NCI-H1105 (cell line): ENCODE measurements around the gene ARL14EPL.
"Not testable (repeated sequence)": the region's sequence is repeated elsewhere in the genome, so short reads cannot be mapped to it uniquely, and the experiment has no call there.

Experiments used
- DNase-seq: peaks from one replicate; lab custom pipeline; 2025; lab: John Stamatoyannopoulos, UW

ARL14EPL gene

GRCh38 chr5:116046823-116047222, 14.6 kb downstream of the ARL14EPL start:
- DNase-seq: no peak

- no peak for DNase-seq
These were observed 26.2 kb downstream of the ARL14EPL start for GRCh38 chr5:116058346-116058936.

GRCh38 chr5:116062352-116062751, 30.1 kb downstream of the ARL14EPL start:
- no peak for DNase-seq

DNA sequence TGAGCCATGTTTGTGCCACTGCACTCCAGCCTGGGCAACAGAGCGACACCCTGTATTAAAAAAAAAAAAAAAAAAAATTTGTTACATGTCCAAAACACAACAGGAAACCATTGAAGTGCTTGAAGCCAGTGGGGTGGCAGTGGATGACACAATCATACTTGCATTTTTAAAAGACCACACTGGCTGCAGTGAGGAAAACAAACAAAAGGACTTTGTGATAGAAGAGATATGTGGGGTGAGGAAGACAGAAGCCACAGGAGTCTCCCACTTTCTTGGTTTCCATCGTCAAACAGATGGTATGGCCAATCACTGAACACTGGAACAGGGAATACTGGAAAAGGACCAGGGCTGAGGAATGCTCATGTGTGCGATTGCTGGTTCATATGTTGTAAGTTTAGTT, 31.7 kb downstream of the ARL14EPL start:
- no peak for DNase-seq

DNA sequence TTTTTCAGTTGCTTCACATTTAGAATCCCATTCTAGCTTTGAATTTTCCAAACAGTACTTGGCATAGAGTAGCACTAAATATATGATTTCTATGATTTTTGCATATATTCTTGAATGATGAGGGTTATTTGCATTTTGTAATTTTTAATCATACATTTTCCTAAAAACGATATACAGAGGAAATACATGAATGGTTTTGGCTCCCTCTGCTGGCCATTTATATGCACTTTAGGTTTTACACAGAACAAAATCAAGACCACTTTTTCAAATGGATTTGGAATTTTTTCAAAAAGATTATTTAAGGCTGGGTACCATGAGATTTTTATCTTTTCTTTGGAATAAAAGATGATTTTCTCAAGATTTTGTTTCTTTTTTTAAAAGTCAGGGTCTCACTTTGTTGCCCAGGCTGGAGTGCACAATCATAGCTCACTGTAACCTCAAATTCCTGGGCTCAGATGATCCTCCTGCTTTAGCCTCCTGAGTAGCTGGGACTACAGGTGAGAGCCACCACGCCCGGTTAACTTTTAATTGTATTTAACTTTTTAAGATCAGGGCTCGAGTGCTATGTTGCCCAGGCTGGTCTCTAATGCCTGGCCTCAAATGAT, 35.9 kb downstream of the ARL14EPL start:
- peak; percentile 4 for DNase-seq

GRCh38 chr5:116071211-116071610, 38.9 kb downstream of the ARL14EPL start:
- DNase-seq: no peak

DNA sequence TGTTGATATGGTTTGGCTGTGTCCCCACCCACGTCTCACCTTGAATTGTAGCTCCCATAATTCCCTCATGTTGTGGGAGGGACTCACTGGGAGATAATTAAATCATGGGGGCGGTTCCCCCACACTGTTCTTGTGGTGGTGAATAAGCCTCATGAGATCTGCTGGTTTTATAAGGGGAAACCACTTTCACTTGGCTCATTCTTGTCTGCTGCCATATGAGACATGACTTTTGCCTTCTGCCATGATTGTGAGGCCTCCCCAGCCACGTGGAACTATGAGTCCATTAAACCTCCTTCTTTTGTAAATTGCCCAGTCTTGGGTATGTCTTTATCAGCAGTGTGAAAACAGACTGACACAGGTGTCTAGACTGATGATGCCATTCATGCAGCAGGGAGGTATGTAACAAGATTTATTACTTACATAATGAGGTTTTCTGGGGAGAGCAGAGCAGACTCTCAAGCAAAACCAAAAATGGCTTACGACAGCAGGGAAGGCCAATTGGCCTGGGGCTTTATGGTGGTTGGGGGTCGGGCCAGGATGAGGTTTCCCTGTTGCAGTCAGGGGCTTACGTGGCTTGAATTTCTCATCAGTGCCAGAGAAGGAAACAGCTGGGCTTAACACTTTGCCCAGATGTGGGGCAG, 43.0 kb downstream of the ARL14EPL start:
- DNase-seq: no peak

GRCh38 chr5:116076496-116076895, 44.2 kb downstream of the ARL14EPL start:
- DNase-seq: no peak

DNA sequence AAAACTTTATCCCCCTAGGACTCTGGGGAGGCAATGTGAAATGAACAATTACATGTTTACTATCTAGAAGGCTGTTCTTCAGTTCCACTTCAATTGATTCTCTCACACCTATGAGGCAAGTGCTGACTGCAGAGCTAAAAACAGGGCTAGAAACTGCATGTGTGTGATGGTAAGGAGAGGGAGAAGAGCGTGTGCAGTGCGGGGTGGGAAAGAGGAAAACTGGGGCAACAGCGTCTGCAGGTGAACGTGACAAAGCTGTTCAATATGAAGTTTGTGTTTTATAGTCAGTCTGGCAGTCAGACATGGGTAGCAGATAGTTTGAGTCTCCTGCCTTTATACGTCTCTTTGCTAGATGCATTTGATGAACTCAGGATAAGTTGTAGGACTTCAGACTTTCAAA, 45.9 kb downstream of the ARL14EPL start:
- DNase-seq: no peak

- peak; percentile 26 for DNase-seq
These were observed 52.0 kb downstream of the ARL14EPL start for GRCh38 chr5:116084287-116084691.

DNA sequence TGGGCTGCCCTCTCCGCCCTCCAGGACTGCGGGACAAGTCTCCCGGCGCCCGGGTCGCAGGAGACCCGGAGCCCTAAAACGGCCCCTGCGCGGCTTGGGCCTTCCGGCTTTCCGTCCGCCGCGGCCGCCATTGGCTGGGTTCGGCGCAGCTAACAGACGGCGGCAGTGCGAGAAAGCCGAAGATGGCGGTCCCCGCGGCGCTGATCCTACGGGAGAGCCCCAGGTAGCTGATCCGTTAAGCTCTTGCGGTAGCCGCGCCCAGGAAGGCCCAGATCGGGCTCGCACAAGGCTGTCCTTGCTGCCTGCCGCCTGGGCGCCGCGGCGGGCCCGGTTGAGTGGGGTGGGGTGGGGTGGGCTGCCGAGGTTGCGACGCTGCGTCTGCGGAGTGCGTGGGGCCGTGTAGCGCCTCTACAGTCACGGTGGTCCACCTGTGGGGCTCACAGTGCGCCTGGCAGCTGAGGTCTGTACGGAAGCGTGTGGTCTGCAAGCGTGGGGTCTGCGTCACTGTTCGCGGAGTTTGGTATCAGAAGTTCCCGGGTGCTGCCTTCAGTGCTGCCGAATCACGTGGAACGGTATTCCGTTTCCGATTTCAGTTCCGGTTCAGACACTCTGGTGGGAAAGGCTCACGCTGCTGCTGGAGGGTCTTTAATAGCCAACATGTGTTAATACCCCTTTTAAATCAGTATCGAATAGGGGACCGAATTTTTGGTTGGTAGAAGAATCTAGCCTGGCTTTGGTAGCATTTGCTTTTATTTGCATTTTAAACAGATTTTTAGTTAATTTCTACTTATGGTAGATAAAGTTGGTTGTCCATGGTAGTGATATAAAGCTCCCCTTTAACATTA, 52.8 kb downstream of the ARL14EPL start, which contains the start of gene COMMD10:
TSS of gene COMMD10 (plus strand) at position 155 of the 845 bp plus-strand sequence.
- DNase-seq: peak; percentile 53

DNA sequence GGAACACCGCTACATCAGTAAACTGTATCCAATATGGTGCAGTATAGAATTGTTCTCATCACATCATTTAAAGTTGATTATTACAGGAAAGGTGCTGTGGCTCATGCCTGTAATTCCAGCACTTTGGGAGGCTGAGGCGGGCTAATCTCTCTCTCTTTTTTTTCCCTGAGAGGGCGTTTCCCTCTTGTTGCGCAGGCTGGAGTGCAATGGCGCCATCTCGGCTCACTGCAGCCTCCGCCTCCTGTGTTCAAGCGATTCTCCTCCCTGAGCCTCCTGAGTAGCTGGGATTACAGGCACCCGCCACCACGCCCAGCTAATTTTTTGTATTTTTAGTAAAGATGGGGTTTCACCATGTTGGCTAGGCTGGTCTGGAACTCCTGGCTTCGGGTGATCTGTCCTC, 54.0 kb downstream of the ARL14EPL start:
- DNase-seq: not testable (repeated sequence)

GRCh38 chr5:116088062-116088461, 55.8 kb downstream of the ARL14EPL start:
- no peak for DNase-seq

DNA sequence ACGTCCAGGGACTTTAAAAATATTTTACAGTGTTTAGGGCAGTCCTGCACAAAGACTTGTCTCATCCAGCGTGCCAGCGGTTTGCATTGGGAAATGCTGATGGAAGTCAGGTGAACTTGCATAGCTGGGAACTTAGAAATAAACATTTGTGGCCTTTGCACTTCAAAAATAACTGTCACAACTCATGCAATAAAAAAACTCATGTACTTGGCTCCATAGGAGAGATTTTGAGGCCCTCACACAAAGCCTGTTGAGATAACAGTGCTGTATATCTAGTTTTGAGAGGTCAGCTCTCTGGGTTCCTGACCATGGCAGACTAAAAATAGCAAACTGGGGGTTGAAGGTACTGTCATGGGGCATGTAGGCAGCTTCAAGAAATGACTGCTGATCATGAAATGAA, 58.0 kb downstream of the ARL14EPL start:
- DNase-seq: no peak

GRCh38 chr5:116091416-116091815, 59.1 kb downstream of the ARL14EPL start:
- DNase-seq: no peak

GRCh38 chr5:116097301-116097700, 65.0 kb downstream of the ARL14EPL start:
- no peak for DNase-seq

DNA sequence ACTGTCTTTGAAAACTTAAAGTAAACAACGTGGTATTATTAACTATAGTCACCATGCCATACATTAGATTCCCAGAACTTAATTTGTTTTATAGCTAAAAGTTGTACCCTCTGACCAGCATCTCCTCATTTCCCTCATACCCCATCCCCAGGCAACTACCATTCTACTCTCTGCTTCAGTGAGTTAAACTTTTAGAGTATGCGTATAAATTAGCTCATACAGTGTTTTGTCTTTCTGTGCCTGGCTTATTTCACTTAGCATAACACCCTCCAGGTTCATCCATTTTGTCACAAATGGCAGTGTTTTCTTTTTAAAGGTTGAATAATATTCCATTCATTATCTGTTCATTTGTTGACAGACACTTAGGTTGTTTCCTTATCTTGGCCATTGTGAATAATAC, 66.7 kb downstream of the ARL14EPL start:
- DNase-seq: no peak

- DNase-seq: not testable (repeated sequence)
These were observed 72.7 kb downstream of the ARL14EPL start for GRCh38 chr5:116104941-116105340.
